Gastrocnemius medialis (tissue), 4 donors: Measurements from ENCODE around the gene BRMS1.

Experiments used
- POLR2A ChIP-seq, 2 donors: fragments of 450-650 bp; IDR thresholded peaks; one replicate each; pipeline ENCODE4 v1.6.1; 2017; ENCODE audit warnings: antibody characterized with exemption in 2 of 2, mild to moderate bottlenecking in 2 of 2, moderate library complexity in 2 of 2
- TF ChIP-seq, protein P1 (sequence below), 5 experiments: fragments of 450-650 bp in 3 of 5; fragments of 200-600 bp in 2 of 5; sonication (generic) in 2 of 5; IDR thresholded peaks in 4 of 5; conservative IDR thresholded peaks in 1 of 5; 1 replicate in 4 of 5; 2 replicates in 1 of 5; pipeline ENCODE4 v1.5.1; 2016 to 2019; ENCODE audit warnings: antibody characterized with exemption in 5 of 5, mild to moderate bottlenecking in 3 of 5, moderate library complexity in 3 of 5

DNA sequence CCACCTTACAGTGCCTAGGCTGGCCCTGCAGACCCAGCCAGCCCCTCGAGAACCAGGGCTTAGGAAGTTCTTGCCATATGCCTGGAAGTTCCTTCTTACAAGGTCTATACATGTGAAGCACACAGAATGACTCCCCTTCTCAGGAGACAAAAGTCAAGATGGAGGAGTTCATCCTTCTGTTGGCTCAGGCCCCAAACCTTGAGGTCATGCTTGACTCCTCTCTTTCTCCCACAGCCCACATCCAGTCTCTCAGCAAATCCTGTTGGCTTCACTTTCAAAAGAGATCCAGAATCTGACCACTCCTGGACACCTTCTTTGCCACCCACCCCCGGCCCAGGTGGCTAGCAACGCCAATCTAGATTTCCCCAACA, 26.3 kb downstream of the BRMS1 start:
- TF ChIP-seq, protein P1, sequence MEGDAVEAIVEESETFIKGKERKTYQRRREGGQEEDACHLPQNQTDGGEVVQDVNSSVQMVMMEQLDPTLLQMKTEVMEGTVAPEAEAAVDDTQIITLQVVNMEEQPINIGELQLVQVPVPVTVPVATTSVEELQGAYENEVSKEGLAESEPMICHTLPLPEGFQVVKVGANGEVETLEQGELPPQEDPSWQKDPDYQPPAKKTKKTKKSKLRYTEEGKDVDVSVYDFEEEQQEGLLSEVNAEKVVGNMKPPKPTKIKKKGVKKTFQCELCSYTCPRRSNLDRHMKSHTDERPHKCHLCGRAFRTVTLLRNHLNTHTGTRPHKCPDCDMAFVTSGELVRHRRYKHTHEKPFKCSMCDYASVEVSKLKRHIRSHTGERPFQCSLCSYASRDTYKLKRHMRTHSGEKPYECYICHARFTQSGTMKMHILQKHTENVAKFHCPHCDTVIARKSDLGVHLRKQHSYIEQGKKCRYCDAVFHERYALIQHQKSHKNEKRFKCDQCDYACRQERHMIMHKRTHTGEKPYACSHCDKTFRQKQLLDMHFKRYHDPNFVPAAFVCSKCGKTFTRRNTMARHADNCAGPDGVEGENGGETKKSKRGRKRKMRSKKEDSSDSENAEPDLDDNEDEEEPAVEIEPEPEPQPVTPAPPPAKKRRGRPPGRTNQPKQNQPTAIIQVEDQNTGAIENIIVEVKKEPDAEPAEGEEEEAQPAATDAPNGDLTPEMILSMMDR (IDR thresholded peaks at IDR 0.05 in 4 of 5, conservative IDR thresholded peaks at IDR 0.05 in 1 of 5) = no peak
- TF ChIP-seq POLR2A (IDR thresholded peaks at IDR 0.05) = no peak
